Hepatic stellate cell (primary cell): ENCODE data around the gene ITGB8.

Source experiments
- DNase-seq: peaks from one replicate; pipeline ENCODE4 v3.0.0; 2011; ENCODE audit warnings: low spot score

The ITGB8 gene

GRCh38 chr7:20424500-20424899 is 93.8 kb downstream of the ITGB8 start:
- no peak for DNase-seq

GRCh38 chr7:20430664-20431063 is 100.0 kb downstream of the ITGB8 start:
- no peak for DNase-seq

GRCh38 chr7:20431146-20431545 is 100.4 kb downstream of the ITGB8 start:
- no peak for DNase-seq

GRCh38 chr7:20432071-20432470 is 101.4 kb downstream of the ITGB8 start:
- DNase-seq: no peak

- no peak for DNase-seq
Measured at GRCh38 chr7:20435305-20435704, 104.6 kb downstream of the ITGB8 start.

- no peak for DNase-seq
Measured at GRCh38 chr7:20438248-20438647, 107.5 kb downstream of the ITGB8 start.

- DNase-seq: no peak
Measured at GRCh38 chr7:20438694-20439376, 108.1 kb downstream of the ITGB8 start.

- no peak for DNase-seq
Measured at GRCh38 chr7:20439416-20440185, 108.9 kb downstream of the ITGB8 start.

- DNase-seq: no peak
Measured at GRCh38 chr7:20440472-20441105, 109.9 kb downstream of the ITGB8 start.

GRCh38 chr7:20441346-20441745 is 110.6 kb downstream of the ITGB8 start:
- no peak for DNase-seq

GRCh38 chr7:20441991-20442441 is 111.3 kb downstream of the ITGB8 start:
- DNase-seq: no peak

- no peak for DNase-seq
Measured at GRCh38 chr7:20442951-20443350, 112.3 kb downstream of the ITGB8 start.

GRCh38 chr7:20444030-20444800 is 113.5 kb downstream of the ITGB8 start:
- no peak for DNase-seq

GRCh38 chr7:20447021-20447650 is 116.4 kb downstream of the ITGB8 start:
- no peak for DNase-seq

GRCh38 chr7:20449176-20449575 is 118.5 kb downstream of the ITGB8 start:
- no peak for DNase-seq

GRCh38 chr7:20450536-20450935 is 119.8 kb downstream of the ITGB8 start:
- DNase-seq: no peak

- no peak for DNase-seq
Measured at GRCh38 chr7:20454202-20454601, 123.5 kb downstream of the ITGB8 start.

GRCh38 chr7:20456701-20457100 is 126.0 kb downstream of the ITGB8 start:
- DNase-seq: no peak

GRCh38 chr7:20458521-20458920 is 127.8 kb downstream of the ITGB8 start:
- no peak for DNase-seq

GRCh38 chr7:20459419-20459818 is 128.7 kb downstream of the ITGB8 start:
- no peak for DNase-seq

- DNase-seq: no peak
Measured at GRCh38 chr7:20464891-20465290, 134.2 kb downstream of the ITGB8 start.
